Testis (tissue), 2 donors: ENCODE results near the gene PRAMEF18.
"Not testable (repeated sequence)": the region's sequence is repeated elsewhere in the genome, so short reads cannot be mapped to it uniquely, and the experiment has no call there.

Experiments
- CTCF ChIP-seq, 3 experiments: fragments of 450-650 bp in 2 of 3; fragments of 200-600 bp in 1 of 3; sonication (generic) in 1 of 3; IDR thresholded peaks; one replicate each; pipeline ENCODE4 v1.5.1; 2016 to 2019; ENCODE audit warnings: antibody characterized with exemption in 3 of 3, mild to moderate bottlenecking in 2 of 3, moderate library complexity in 1 of 3
- POLR2A ChIP-seq: fragments of 450-650 bp; IDR thresholded peaks from one replicate; pipeline ENCODE4 v1.6.1; 2017; ENCODE audit warnings: antibody characterized with exemption, mild to moderate bottlenecking, moderate library complexity

GRCh38 chr1:13201309-13201708 lies 24.6 kb downstream of the PRAMEF18 start, which contains the start of gene PRAMEF13:
- not testable (repeated sequence) for TF ChIP-seq CTCF (IDR thresholded peaks at IDR 0.05); POLR2A
